GM19468 (cell line): ENCODE data around the gene CTDSPL.
"Not testable (repeated sequence)": the region's sequence is repeated elsewhere in the genome, so short reads cannot be mapped to it uniquely, and the experiment has no call there.

Experiments used
- ATAC-seq: cut with Tn5 transposase; IDR thresholded peaks from one replicate; pipeline ENCODE4 v1.9.1; 2021; ENCODE audit warnings: mild to moderate bottlenecking, moderate library complexity, moderate number of reproducible peaks; ENCODE audit not compliant: unreplicated experiment; ENCODE audit errors: extremely low read depth

Gene CTDSPL

DNA sequence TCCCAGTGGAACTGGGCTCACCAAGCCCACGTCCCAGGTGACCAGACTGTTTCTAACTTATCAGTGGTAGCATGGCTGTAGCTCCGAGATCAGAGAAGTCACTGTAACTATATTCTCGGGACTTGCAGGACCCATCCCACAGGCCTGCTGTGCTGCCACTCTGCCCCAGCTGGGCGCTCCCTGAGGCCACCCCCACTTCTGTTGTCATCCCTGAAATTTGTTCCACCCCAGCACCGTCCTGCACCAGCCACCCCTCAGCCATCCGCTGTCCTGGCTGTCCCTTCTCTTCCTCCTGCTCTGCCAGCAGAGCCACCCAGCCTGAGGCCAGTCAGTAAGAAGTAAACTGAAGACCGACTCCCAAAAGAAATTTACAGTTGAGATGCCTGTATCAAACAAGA is 95.9 kb downstream of the CTDSPL start:
- ATAC-seq = no peak

DNA sequence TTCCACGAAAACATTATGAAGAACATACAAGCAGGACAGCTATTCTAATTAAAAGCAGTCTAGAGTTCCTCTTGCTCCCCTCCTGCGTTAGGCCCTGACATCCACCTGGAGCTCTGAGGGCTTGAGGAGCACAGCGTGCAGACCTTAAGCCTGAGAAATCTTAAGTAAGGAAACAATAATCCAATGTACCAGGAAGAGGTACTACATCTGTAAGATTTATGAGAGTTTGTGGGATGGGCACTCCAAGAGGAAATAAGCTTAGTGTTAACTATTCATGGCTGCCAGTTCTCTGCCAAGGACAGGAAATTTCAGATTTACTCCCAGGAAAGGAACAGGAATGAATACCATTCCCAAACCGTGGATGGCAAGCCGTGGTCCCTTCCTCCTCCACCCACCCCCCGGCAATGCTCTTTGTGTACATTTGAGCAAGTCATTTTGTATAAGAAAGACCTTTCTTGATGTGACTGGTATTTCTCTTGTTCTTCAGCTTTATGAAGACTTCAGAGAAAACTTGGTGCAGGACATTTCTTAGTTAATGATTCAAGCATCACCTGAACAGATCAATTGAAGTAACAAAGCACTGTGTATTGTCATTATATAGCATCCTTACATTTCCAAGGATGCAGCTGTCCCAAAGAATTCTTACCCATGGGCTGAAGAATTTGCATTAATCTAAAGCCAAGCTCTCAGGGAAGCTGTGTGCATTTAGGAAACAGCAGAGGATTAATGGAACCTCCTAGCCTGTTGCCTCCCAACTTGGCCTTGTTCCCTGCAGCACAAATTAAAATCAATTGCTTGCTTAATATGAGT is 100.1 kb downstream of the CTDSPL start:
- no peak for ATAC-seq

- ATAC-seq = no peak
Measured at GRCh38 chr3:37963016-37963415, 101.3 kb downstream of the CTDSPL start.

DNA sequence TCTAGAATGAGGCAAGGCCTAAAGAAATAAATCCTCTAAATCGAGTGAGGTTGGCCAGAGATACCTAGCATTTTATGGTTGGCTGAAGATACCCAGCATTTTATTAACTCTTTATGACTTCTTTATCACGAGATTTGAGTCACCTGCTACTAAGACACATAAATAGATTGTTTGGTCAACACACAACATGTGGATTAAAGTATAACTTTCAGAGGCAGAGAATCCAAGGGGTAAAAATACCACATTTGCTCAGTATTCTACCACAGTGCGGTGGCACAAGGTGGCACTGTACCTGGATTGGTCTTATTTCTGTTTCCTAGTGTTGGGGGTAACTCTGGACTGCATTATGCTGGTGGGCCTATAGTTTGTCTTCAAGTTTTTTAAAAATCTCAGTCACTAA is 102.0 kb downstream of the CTDSPL start:
- no peak for ATAC-seq

DNA sequence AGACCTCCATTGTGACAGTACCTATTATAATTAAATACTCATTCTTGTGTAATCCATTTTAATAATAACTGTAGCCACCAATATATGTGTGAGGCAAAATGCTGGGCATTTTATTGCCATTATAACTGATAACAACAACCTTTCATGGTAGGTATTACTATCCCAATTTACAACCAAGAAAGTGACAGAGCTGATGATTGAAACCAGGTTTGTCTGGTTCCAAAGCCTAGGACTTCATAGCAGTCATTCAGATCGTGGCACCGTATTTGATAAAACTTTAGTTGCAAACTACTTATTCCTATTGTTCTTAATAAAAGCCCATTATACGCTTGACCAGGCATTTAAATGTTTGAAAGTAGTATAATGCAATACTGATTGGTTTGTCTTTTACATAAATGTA is 102.5 kb downstream of the CTDSPL start:
- ATAC-seq = no peak

DNA sequence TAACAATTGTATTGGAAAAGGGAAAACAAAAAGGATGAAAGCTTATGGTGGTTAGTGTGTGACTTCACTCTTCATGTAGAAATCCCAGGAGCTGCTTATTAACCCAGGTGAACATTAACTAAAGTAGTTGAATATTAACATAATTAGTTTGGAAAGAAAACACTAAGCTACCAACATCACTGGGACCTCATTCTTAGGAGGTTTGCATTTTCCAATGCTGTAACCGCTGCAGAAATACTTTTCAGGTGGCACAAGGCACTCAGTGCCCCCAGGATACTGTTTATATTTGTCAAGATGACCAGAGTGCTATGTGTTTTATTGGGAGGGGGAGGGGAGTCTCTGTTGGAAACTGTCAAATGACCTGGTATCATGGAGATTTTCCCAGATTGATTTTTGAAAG is 103.0 kb downstream of the CTDSPL start:
- no peak for ATAC-seq

- no peak for ATAC-seq
Measured at GRCh38 chr3:37967260-37967881, 105.7 kb downstream of the CTDSPL start.

- no peak for ATAC-seq
Measured at GRCh38 chr3:37968199-37968598, 106.5 kb downstream of the CTDSPL start.

DNA sequence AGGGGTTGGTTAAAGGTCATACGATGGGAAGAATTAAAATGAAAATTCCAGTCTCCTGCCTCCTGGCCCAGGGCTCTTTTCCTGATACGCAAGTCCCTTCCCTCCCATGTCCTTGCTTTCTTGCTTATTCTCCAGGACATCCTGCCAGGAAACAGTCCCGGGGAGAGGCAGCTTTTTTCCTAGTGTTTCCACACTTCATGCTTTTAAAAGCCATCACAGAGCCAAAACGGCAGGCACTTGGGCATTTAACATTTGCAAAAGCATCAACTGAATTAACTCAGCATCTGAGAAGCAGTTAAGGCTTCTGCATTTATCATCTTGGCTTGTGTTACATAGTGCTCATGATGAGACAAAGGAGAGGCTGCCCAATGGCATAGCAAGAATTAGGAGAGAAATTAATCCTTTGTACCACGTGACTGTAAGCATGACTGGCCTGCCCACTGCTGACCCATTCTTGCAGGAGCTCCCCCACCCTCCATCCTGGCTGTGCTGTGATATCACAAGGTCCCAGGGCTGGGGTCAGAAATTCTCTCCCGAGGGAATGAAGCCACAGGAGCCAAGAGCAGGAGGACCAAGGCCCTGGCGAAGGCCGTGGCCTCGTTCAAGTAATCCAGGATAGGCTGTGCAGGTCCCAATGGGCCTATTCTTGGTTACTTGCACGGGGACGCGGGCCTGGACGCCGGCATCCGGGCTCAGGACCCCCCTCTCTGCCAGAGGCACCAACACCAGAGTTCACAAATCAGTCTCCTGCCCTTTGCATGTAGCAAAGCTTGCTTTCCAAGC is 107.3 kb downstream of the CTDSPL start:
- no peak for ATAC-seq

GRCh38 chr3:37969596-37970100 is 108.0 kb downstream of the CTDSPL start:
- ATAC-seq = no peak

GRCh38 chr3:37970802-37971201 is 109.1 kb downstream of the CTDSPL start:
- no peak for ATAC-seq

DNA sequence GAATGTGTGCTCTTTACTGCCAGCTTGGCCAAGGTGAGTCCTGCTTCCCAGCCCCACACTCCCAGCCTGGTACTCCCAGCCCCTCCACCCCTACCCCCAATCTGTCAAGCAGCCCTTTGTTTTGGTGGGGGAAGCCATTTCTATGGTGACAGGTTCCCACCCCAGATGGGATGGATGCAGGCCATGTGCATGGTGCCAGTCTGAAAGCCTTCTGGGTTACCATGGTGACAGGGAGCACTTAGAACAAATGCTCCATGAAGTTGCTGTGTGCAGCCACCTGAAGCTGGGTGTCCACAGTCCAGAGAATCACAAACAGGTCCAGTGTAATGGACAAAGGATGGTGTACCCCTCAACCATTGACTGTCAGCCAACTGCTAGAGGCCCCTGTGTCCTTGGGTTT is 109.8 kb downstream of the CTDSPL start:
- no peak for ATAC-seq

DNA sequence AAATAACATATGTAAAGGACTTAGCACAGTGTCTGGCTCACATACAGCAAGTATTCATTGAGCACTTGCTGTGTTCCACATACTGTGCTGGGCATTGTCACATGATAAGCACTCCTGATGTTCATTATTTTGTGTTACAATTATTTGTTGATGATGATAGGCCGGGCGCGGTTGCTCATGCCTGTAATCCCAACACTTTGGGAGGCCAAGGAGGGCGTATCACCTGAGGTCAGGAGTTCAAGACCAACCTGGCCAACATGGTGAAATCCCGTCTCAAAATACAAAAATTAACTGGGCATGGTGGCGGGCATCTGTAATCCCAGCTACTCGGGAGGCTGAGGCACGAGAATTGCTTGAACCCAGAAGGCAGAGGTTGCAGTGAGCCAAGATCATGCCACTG is 110.4 kb downstream of the CTDSPL start:
- not testable (repeated sequence) for ATAC-seq

- no peak for ATAC-seq
Measured at GRCh38 chr3:37973246-37974054, 111.8 kb downstream of the CTDSPL start.

- ATAC-seq = peak; percentile 51
Measured at GRCh38 chr3:37974121-37975083, 112.7 kb downstream of the CTDSPL start.

DNA sequence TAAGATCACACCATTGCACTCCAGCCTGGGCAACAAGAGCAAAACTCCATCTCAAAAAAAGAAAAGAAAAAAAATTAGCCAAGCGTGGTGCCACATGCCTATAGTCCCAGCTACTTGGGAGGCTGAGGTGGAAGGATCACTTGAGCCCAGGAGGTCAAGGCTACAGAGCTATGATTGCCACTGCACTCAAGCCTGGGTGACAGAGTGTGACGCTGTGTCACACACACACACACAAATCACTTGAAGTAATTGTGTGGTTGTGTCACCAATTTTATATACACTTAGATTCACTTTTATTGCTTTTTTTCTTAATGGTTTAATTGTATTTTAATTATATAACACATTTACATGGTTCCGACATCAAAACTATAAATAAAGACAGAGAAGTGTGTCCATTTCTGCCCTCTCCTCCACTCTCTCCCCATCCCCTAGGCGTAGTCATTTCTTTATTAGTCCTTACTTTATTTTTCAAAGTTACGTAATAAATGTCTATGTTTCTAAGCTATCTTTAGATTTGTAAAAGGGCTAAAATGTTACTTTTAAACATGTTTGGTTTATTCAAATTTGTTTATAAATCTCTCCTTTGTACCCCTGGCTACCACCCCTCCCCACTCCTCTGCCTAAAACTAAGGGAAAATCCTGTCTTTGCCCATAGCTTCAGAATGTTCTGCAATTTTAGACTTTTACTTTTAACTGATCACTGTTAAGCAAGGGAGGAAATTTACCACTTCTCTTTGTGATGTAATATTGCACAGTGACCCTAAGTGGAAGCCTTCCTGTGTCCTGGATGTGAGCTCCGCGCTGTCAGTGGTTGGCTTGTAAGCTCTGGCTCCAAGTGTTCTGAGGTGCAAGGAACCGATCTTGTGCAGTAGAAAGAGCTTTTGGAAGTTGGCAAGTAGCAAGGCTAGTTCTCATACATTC is 118.1 kb downstream of the CTDSPL start:
- ATAC-seq = no peak

GRCh38 chr3:37980462-37981347 is 119.0 kb downstream of the CTDSPL start:
- ATAC-seq = no peak
